Activated CD4-positive, alpha-beta T cell treated with anti-CD3 and anti-CD28 coated beads, Interleukin-2, Interleukin-4, amounts not matched to agents 100 ng/mL and 50 ng/mL, durations not matched to agents 16 hours and 8 hours (primary cell): ENCODE results near the gene OR6P1.
A peak's percentile ranks its signal among the peaks of the same experiment; 100 is the strongest.

Experiments
- DNase-seq: peaks from one replicate; pipeline ENCODE4 v3.0.0-alpha.2; 2020; ENCODE audit warnings: low spot score

The OR6P1 gene

DNA sequence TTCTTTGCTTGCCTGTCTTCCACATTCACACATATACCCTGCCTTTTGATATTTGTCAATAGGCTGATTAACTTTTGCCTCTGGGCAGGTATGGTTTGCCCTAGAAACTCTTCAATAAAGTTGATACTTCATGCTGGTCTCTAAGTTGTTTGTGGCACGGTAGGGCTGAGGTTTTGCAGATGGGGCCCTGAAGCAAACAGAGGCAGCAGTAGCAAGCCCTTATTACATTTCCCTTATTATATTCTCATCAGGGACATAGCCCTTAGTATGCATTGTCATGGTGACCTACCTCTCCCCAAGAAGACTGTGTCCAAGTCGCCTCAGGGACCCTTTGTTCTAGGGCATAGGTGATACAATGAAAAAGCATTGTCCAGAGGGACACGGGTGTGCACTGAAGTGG lies at the start of gene OR6P1:
Gene OR6P1, minus strand, starts transcription at position 101 of the 400 bp plus-strand sequence. CDS start 6,976 bp downstream, outside the sequence.
- DNase-seq, result no peak

- no peak for DNase-seq
Observed at GRCh38 chr1:158613764-158614163, 43.4 kb upstream of the OR6P1 start.

- no peak for DNase-seq
Observed at GRCh38 chr1:158611916-158612315, 41.5 kb upstream of the OR6P1 start.

- no peak for DNase-seq
Observed at GRCh38 chr1:158607296-158607695, 36.9 kb upstream of the OR6P1 start.

GRCh38 chr1:158604968-158605367 lies 34.6 kb upstream of the OR6P1 start, which contains the start of gene OR10Z1:
Gene OR10Z1, plus strand, starts transcription at chr1:158605268. Its CDS starts 1,171 bp downstream, at chr1:158606439.
- DNase-seq, result no peak

DNA sequence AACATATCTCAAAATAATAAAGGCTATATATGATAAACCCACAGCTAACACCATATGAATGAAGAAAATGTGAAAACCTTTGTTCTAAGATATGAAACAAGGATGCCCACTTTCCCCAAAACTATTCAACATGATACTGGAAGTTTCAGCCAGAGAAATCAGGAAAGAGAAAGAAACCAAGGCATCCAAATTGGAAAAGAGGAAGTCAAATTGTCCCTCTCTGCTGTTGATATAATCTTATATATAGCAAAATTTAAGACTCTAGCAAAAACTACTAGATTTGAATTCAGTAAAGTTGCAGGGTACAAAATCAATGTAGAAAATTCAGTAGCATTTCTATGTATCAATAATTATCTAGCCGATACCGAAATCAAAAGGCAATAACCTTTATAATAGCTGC lies 30.4 kb upstream of the OR6P1 start:
- no peak for DNase-seq

DNA sequence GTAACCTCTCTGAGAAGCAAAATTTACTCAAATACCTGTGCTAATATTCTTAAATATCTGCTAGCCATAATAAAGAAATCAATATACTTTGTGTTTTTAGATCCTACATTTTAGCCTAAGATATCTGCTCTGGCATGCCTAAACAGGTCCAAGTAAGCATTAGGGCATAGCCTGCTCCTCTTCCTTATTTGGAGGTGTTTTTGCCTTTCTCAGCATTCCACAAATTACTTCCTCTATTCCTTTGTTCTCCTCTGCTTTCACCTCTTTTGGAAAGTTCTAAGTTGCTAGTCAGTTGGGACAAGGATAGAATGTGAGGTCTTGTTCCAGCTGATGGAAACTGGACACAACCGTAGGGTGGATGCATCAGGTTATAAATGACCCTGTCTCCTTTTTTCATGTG lies 16.6 kb upstream of the OR6P1 start:
- no peak for DNase-seq

DNA sequence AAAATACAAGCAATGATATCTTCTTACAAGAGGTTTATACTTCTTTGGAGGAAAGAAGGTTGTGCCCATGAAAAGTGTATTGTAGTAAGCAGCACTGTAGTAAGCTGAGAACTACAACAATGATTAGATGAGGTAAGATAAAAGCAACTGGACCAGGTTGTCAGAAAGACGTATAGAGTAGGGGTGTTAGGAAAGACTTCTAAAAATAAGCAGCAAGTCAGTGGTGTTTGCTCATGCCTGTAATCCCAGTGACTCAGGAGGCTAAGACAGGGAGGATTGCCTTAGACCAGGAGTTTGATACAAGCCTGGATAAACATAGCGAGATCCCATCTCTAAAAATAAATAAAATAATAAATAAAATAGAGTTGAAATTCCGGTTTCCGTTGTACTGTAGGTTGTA lies 13.6 kb upstream of the OR6P1 start:
- no peak for DNase-seq

DNA sequence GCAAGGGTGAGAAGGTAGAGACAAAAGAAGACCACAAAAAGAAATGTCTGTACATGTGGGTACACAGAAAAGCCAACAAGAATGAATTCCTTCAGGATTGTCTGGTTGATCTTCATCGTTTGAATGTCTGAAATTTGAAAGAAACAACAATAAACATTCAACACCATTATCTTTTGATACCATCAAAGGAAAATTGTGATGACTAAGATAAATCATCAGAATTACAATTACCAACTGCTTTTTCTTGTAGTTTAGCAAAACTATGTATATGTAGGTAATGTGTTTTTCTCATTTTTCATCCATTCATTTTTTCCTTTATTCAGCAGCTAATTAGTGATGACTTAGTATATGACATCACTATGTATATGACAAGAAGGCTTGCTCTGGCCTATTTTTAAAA lies 9.4 kb upstream of the OR6P1 start, which contains the start of gene OR10X1:
Gene OR10X1, minus strand, starts transcription at position 167 of the 400 bp plus-strand sequence. Its CDS starts 0 bp downstream, at position 167.
- DNase-seq, result no peak

GRCh38 chr1:158577561-158577960 lies 7.2 kb upstream of the OR6P1 start:
- DNase-seq, result no peak

GRCh38 chr1:158572226-158572625 lies 1.8 kb upstream of the OR6P1 start:
- DNase-seq, result no peak

DNA sequence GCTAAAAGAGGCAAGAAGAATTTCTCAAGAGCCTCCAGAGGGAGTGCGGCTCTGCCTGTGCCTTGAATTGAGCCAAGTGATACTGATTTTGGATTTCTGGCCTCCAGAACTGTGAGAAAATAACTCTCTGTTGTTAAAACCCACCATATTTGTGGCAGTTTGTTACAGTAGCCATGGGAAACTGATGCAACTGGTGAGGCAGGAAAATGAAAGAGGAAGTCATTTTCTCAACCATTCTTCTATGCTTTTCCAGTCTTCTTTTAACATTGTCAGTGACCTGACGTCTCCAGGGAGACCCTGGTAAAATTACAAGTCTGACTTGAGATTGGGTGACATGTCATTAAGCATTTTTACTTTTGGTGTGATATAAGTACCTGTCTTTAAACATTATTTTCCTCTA lies 5.8 kb downstream of the OR6P1 start:
- no peak for DNase-seq

DNA sequence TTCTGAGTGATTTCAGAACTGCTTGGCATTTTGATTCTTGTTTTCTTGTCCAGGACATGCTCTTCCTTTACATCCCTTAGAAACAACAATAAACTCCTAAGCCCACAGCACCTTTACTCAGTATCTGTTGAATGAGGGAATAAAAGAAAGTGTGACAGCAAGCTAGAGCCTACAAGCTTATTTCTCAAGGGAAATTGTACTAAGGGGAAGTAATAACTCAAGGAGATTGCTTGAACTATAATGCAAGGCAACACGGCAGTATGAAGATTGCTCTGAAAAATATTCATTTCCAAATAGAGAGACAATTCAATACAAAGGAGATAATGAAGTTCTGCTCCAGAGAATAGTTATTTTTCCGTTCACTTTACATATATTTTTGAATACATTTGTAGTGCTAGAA lies 6.5 kb downstream of the OR6P1 start:
- no peak for DNase-seq

DNA sequence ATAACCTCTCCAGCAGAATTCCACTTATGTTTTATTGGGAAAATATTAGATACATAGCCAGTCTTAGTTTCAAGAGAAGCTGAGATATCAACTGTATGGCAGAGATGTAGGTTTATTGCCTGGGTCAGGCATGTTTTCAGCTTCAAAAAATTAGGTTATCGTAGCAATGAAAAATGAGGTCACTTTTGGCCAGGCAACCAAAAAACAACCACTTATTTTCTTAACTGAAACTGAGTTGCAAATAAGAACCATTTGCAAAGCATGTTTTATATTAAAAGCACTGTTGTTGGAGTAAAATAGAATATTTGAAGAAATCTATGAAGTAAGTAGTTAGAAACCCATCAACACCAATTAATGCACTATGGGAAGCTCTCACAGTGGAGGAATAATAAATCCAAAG lies 10.7 kb downstream of the OR6P1 start:
- DNase-seq, result no peak

- DNase-seq, result no peak
Observed at GRCh38 chr1:158554352-158554751, 16.0 kb downstream of the OR6P1 start, which contains the start of gene OR6Y1. Gene OR6Y1, minus strand, starts transcription at chr1:158554405. Its CDS starts 6,300 bp downstream, at chr1:158548105.

DNA sequence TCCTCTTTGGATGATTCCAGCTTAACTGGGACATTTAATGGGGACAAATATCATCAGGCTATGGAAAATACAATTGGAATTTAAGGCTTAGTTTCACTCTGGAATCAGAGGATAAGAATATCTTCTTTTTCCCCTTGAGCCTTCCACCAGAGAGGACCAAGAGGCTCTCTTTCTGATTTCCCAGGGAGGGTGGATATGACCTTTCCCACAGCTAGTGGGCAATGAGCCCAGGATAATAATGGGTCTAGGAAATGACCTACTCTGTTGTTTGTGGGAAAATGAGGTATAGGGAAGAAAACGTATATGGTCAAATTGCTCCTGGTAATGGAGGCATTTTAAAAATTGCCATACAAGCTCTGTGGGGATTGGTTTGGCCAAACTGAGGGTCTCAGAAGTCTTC lies 18.1 kb downstream of the OR6P1 start:
- no peak for DNase-seq

GRCh38 chr1:158547533-158547932 lies 22.8 kb downstream of the OR6P1 start:
- DNase-seq, result no peak

DNA sequence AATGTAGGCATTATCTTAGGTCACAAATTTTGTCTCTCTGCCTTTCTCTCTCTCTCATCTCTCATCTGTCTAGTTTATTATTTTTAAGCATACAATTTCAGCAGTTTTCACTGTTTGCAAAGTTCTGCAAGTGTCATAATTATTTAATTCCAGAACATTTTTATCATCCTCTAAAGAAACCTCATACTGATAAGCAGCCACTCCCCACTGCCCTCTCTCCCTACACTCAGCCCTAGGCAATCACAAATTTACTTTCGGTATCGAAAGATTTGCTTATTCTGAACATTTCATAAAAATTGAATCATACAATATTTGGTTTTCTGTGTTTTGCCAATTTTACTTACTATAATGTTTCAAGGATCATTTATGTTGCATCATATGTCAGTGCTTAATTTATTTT lies 32.8 kb downstream of the OR6P1 start:
- no peak for DNase-seq

GRCh38 chr1:158534496-158534895 lies 35.9 kb downstream of the OR6P1 start:
- no peak for DNase-seq

DNA sequence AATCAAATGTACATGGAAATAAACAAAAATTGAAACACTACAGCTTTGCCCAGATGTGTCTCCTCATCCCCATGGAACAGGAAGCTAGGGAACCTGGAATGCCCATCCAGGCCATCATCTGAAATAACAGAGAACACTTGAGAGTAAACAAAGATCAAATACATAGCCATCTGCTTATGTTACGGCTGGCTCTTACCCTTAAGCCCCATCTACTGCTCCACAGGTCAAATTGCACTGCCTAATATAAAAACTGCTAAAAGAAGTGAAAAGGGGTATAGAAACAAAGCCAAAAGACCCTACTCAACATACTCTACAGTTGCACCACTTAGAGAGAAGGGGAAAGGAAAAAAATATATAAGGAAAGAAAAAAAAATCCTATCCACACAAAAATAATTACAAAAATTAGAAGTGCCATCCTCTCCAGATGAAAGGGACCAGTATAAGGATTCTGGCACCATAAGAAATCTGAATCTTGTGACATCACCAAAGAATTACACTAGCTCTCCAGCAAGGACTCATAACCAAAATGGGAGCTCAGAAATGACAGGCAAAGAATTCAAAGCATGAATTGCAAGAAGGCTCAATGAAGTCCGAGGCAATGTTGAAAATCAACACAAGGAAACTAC lies 43.1 kb downstream of the OR6P1 start:
- DNase-seq, result peak; percentile 1

DNA sequence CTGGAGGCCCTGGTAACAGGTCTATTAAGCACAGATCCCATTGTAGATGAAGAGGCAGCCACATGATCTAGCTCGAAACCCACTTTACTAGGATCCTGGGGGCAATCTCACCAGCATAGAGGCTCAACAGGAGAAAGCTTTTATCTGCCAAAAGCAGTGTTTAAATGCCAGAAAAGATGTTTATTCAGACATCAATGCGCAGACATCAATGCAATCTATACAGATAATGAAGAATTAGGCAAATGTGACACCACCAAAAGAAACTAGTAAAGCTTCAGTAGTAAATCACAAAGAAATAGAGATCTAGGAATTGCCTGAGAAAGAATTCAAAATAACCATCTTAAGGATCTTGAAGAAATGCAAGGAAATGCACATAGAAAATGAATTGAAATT lies 48.7 kb downstream of the OR6P1 start:
- no peak for DNase-seq

DNA sequence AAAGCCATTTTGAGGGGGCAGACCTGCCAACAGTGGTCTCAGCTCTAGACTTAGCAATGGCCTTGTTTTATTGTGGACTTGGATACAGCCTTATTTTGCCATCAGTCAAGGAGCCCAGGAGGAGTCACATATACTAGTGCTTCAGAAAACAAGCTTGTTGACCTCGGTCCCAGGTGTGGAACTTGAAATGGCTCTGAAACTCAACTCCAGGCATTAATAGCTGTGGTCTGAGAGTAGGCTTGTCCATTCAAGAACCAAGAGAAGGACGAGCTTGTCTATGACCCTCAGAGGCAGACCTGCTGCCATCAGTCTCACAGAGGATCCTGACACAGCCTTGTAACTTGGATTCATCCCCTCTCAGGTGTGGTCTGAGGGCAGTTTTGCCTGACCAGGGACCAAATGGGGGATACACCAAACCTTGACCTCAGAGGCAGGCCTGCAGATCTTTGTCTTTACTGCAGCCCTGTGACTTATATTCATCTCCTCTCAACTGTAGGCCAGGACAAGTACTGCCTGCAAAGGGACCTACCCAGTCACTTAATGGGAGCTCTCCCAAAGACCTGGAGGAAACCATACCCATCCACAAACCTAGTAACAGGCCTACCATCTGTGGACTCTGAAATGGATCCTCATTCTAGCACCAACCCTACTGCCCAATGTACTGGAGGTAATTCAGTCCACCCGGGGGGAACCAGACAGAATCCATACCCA lies 49.3 kb downstream of the OR6P1 start:
- DNase-seq, result no peak

- DNase-seq, result no peak
Observed at GRCh38 chr1:158520021-158520420, 50.4 kb downstream of the OR6P1 start.

DNA sequence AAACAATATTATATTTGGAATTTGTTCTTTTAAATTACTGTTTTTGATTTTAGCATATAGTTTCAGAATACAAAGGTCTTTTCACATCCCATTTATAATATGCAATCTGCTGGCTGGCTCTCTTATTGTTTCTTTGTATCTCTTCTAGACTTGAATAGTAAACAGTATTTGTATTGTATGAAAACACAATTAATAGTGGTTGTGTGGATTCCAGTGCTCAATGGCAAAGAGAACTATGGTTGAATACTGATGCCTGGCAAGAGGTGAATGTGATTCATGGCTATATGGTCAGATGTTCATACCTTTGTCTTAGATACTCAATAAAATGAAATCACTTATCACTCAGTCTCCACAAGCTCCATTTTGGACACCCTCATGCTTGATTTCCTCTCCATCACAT lies 53.4 kb downstream of the OR6P1 start:
- no peak for DNase-seq
